Activated CD4-positive, alpha-beta T cell treated with anti-CD3 and anti-CD28 coated beads for 4 hours (primary cell): Measurements from ENCODE around the gene ODF2.

Experiments
- DNase-seq, 2 donors: peaks; one replicate each; pipeline ENCODE4 v3.0.0-alpha.2; 2020

ODF2 gene

DNA sequence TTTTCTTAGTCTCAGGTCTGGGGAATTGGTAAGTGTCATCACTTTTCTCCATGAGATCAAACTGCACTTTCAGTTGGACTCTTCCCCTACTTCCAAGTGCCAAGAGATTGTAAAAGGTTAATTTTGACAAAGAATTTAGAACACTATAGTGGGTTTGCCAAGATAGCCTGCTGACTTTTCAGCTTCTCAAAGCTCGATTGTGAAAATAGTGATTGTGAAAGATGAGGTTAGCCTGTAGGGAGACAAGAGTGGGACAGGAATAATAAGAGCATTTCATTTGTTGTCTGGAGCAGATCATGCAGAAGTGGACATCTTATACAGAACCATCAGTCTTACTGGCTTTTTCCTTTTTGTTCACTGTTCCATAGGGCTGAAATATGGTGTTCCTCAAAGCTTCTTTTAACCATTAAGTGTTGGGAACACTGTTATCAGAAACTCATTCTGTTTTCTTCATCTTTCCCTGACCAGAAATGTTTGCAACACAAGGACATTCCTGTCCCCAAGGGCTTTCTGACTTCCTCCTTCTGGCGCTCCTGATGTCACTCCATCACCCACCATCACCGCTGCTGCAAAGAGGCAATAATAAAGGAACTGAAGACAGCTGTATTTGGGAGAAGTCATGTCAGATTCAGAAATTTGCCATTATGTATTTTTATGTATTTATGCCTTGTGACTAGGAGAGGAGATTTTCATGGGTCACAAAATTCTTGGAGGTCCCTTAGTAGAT lies 85.0 kb downstream of the ODF2 start:
- no peak for DNase-seq

DNA sequence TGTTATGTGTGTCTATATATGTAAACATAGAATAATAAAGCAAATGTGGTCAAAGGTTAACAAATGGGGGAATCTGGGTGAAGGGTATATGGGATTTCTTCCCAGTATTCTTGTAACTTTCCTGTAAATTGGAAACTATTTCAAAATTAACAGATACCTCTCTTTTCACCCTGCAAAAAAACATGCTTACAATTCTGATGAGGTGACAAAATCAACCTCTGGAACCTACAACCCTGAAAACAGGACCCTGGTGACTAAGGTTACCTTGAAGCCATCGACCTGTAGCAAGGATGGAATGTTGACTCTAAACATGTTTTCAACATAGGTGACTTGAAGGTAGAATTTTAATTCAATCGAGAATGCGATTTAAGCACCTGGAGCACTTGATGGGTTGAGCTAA lies 90.7 kb downstream of the ODF2 start:
- no peak for DNase-seq

- DNase-seq = no peak
These were observed 93.1 kb downstream of the ODF2 start for GRCh38 chr9:128548876-128549275.

- DNase-seq = peak; percentile 14 to 34
These were observed 94.4 kb downstream of the ODF2 start for GRCh38 chr9:128550226-128550625.
